ENCODE data around the gene SGIP1.

SGIP1 gene

GRCh38 chr1:66644331-66644730 lies 110.4 kb downstream of the SGIP1 start:
- TF ChIP-seq CTCF (IDR thresholded peaks at IDR 0.05), result no peak
- Mint-ChIP-seq H3K4me1 (no peaks in the 10 kb centered on the region), H3K4me3 (no peak overlapping the region), H3K36me3 (ENCODE audit: low read depth) (no peaks in the 10 kb centered on the region), H3K27ac (no peak overlapping the region), H3K9me3 (no peaks in the 10 kb centered on the region), H3K27me3 (ENCODE audit: low read depth, poor library complexity) (peaks cover 22% of the 10 kb centered on the region)
- no peak for DNase-seq

- DNase-seq, result no peak
- Mint-ChIP-seq H3K4me1 (peaks cover 7% of the 10 kb centered on the region), H3K4me3 (no peak overlapping the region), H3K27ac (peak overlapping the region; percentile 20), H3K36me3 (ENCODE audit: low read depth) (no peaks in the 10 kb centered on the region), H3K9me3 (no peaks in the 10 kb centered on the region), H3K27me3 (ENCODE audit: low read depth, poor library complexity) (peaks cover 11% of the 10 kb centered on the region)
- TF ChIP-seq CTCF (IDR thresholded peaks at IDR 0.05), result no peak
These were observed 115.1 kb downstream of the SGIP1 start for GRCh38 chr1:66648901-66649595.

GRCh38 chr1:66652556-66652955 lies 118.6 kb downstream of the SGIP1 start:
- Mint-ChIP-seq H3K9me3 (no peaks in the 10 kb centered on the region), H3K27ac (no peak overlapping the region), H3K4me3 (no peak overlapping the region), H3K4me1 (peaks cover 7% of the 10 kb centered on the region), H3K36me3 (ENCODE audit: low read depth) (no peaks in the 10 kb centered on the region), H3K27me3 (ENCODE audit: low read depth, poor library complexity) (peaks cover 10% of the 10 kb centered on the region)
- no peak for DNase-seq
- no peak for TF ChIP-seq CTCF (IDR thresholded peaks at IDR 0.05)

GRCh38 chr1:66654643-66655042 lies 120.7 kb downstream of the SGIP1 start:
- Mint-ChIP-seq H3K36me3 (ENCODE audit: low read depth) (no peaks in the 10 kb centered on the region), H3K27me3 (ENCODE audit: low read depth, poor library complexity) (no peaks in the 10 kb centered on the region), H3K27ac (no peak overlapping the region), H3K9me3 (no peaks in the 10 kb centered on the region), H3K4me3 (no peak overlapping the region), H3K4me1 (peaks cover 13% of the 10 kb centered on the region)
- TF ChIP-seq CTCF (IDR thresholded peaks at IDR 0.05), result no peak
- DNase-seq, result no peak

DNA sequence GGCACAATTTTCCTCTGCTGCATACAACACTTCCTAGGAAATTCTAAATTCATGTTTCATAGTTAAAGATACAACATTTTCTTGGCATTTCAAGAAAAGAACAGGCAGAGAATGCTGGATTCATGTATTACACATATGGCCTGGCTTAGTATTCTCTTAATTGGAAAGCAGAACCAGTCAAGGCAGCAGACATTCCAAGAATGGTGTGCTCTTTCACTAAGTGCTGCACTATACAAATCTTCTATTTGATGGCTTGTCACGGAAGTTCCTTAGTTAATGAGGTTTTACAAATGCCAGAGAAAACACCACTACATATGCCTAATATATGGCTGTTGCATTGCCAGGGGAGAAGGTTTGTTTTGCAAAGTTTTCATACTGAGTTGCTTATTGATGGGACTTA lies 137.5 kb downstream of the SGIP1 start:
- Mint-ChIP-seq H3K9me3 (no peaks in the 10 kb centered on the region), H3K27me3 (ENCODE audit: low read depth, poor library complexity) (no peaks in the 10 kb centered on the region), H3K4me1 (peaks cover 12% of the 10 kb centered on the region), H3K4me3 (no peak overlapping the region), H3K36me3 (ENCODE audit: low read depth) (no peaks in the 10 kb centered on the region), H3K27ac (no peak overlapping the region)
- no peak for DNase-seq
- no peak for TF ChIP-seq CTCF (IDR thresholded peaks at IDR 0.05)

- Mint-ChIP-seq H3K27ac (no peak overlapping the region), H3K27me3 (ENCODE audit: low read depth, poor library complexity) (no peaks in the 10 kb centered on the region), H3K4me1 (peaks cover 13% of the 10 kb centered on the region), H3K36me3 (ENCODE audit: low read depth) (no peaks in the 10 kb centered on the region), H3K9me3 (no peaks in the 10 kb centered on the region), H3K4me3 (no peak overlapping the region)
- TF ChIP-seq CTCF (IDR thresholded peaks at IDR 0.05), result no peak
- DNase-seq, result no peak
These were observed 142.8 kb downstream of the SGIP1 start for GRCh38 chr1:66676613-66677298.
